SK-MEL-5 (cell line): ENCODE results near the gene MMP15. TPM values are rescaled to one million over a fixed set of nuclear protein-coding genes. Genes with fewer than 3 reads are reported as not detected.
"Not testable (repeated sequence)": the region's sequence is repeated elsewhere in the genome, so short reads cannot be mapped to it uniquely, and the experiment has no call there.

ENCODE experiments used
- DNase-seq: peaks from one replicate; pipeline ENCODE4 v3.0.0-alpha.2; 2016; ENCODE audit warnings: low read depth, low spot score
- in situ Hi-C: cut with HindIII; loops from 2 replicates; pipeline ENCODE4 v1.10.0; 2016; ENCODE audit warnings: low sequenced_read_pairs, high pct_unique_total_duplicates, low pct_unique_long_range_greater_than_20kb
- small RNA-seq, 2 experiments: library from RNA; depleted of rRNA; stranded (forward); fragments of <200 nt; gene quantifications; one replicate each; pipeline ENCODE3, GENCODE V24; 2014
- total RNA-seq: library from RNA; depleted of rRNA; stranded (reverse); fragments of >200 nt; shearing (Covaris generic); gene quantifications from 2 replicates; pipeline ENCODE4 v1.2.3, GENCODE V29; 2014; rRNA removed

The MMP15 gene
- total RNA-seq, 1 experiment from 2014 or later, result 9.1 TPM

DNA sequence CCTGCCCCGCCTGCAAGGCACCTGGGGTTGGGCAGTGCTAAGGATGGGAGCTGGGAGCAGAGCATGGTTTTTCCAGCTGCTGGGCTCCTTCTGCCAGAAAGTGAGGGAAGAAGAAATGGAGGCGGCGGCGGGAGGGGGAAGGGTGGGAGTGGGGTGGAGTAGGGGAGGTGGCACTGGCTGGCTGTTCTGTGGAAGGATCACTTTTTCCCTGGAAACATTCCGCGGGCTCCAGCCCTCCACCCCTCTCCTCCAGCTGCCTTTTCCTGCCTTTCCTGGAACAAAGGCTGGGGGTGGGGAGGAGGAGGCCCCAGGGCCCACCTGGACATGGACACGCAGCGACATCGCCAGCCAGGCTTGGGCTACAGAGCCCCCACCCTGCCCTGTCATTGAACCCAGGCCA lies 62.5 kb downstream of the MMP15 start:
- DNase-seq, result no peak
- in situ Hi-C loops, result no loop called here

- in situ Hi-C loops, result not testable (repeated sequence)
Observed at GRCh38 chr16:58090396-58090795, 64.8 kb downstream of the MMP15 start.

GRCh38 chr16:58094026-58094425 lies 68.5 kb downstream of the MMP15 start:
- in situ Hi-C loops, result no loop called here
- no peak for DNase-seq

More at GRCh38 chr16:58090396-58090795, 64.8 kb downstream of the MMP15 start:
- not testable (repeated sequence) for DNase-seq

GRCh38 chr16:58094791-58095574 lies 69.4 kb downstream of the MMP15 start:
- in situ Hi-C loops, result no loop called here
- DNase-seq, result no peak

- DNase-seq, in situ Hi-C loops: not testable (repeated sequence)
Observed at GRCh38 chr16:58095575-58095960, 70.0 kb downstream of the MMP15 start.

DNA sequence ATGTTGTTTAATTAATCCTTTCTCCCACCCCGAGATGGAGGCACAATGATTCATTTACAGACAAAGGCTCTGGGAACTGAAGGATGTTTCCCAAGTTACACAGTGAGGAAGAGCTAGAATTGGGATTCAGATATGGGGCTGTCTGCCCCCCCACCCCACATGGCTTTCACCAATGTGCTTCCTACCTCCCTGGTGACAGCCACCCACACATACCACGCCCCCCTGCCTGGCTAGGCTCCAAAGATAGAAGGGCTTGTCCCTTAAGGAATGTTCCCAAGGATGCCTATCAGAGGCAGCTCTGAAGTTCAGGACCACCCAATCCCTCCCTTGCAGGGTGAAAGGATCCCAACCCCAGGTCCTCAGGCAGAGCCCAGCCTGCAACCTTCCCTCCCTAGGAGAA lies 70.7 kb downstream of the MMP15 start:
- DNase-seq, result no peak
- in situ Hi-C loops, result no loop called here

Small RNA genes within 50 kb of the gene (small RNA-seq; reads per million reads assigned to genes)
- gene RF00019, result 0 reads per million in 2 experiments

Other genes starting within 250 kb of the MMP15 start
- gene KIFC3, start 223.3 kb upstream of the MMP15 start, total RNA-seq, result 50.4 and 68.1 TPM in 2 replicates
- not detected in 2 replicates for gene CNGB1, start 54.6 kb upstream of the MMP15 start, total RNA-seq
- 1.7 and 1.9 TPM in 2 replicates for gene ZNF319, start 25.1 kb upstream of the MMP15 start, total RNA-seq
- gene USB1, start 24.3 kb upstream of the MMP15 start, total RNA-seq, result 8.8 and 10.2 TPM in 2 replicates
- 48.8 and 49.0 TPM in 2 replicates for gene CFAP20, start 103.6 kb downstream of the MMP15 start, total RNA-seq
- gene CSNK2A2, start 172.4 kb downstream of the MMP15 start, total RNA-seq, result 17.6 and 18.9 TPM in 2 replicates